ENCODE measurements around the gene GPLD1.

The GPLD1 gene

GRCh38 chr6:24444588-24444987 lies 44.8 kb downstream of the GPLD1 start:
- no peak for TF ChIP-seq CTCF (IDR thresholded peaks at IDR 0.05; ENCODE audit: extremely low read depth, missing control alignments)

GRCh38 chr6:24441599-24441904 lies 47.8 kb downstream of the GPLD1 start:
- TF ChIP-seq CTCF (IDR thresholded peaks at IDR 0.05; ENCODE audit: extremely low read depth, missing control alignments) = no peak
- no peak for DNase-seq (ENCODE audit: low spot score)

More at GRCh38 chr6:24444588-24444987, 44.8 kb downstream of the GPLD1 start:
- no peak for DNase-seq (ENCODE audit: low spot score)

GRCh38 chr6:24440897-24441598 lies 48.3 kb downstream of the GPLD1 start:
- no peak for TF ChIP-seq CTCF (IDR thresholded peaks at IDR 0.05; ENCODE audit: extremely low read depth, missing control alignments)
- DNase-seq (ENCODE audit: low spot score) = no peak

- DNase-seq (ENCODE audit: low spot score) = no peak
- no peak for TF ChIP-seq CTCF (IDR thresholded peaks at IDR 0.05; ENCODE audit: extremely low read depth, missing control alignments)
Observed at GRCh38 chr6:24439858-24440539, 49.4 kb downstream of the GPLD1 start.

GRCh38 chr6:24436979-24437378 lies 52.4 kb downstream of the GPLD1 start:
- no peak for TF ChIP-seq CTCF (IDR thresholded peaks at IDR 0.05; ENCODE audit: extremely low read depth, missing control alignments)

GRCh38 chr6:24432611-24433010 lies 56.8 kb downstream of the GPLD1 start:
- DNase-seq (ENCODE audit: low spot score) = no peak
- TF ChIP-seq CTCF (IDR thresholded peaks at IDR 0.05; ENCODE audit: extremely low read depth, missing control alignments) = no peak

More at GRCh38 chr6:24436979-24437378, 52.4 kb downstream of the GPLD1 start:
- no peak for DNase-seq (ENCODE audit: low spot score)

- peak; percentile 33 for DNase-seq (ENCODE audit: low spot score)
Observed at GRCh38 chr6:24431045-24431451, 58.3 kb downstream of the GPLD1 start.

More at GRCh38 chr6:24431045-24431451, 58.3 kb downstream of the GPLD1 start:
- peak; percentile 34 for TF ChIP-seq CTCF (IDR thresholded peaks at IDR 0.05; ENCODE audit: extremely low read depth, missing control alignments)
